ENCODE data around the gene CACNG3. TPM values are rescaled to one million over a fixed set of nuclear protein-coding genes. Genes with fewer than 3 reads are reported as not detected.

The CACNG3 gene
- total and polyA plus RNA-seq, 2 of the 4 experiments (the other 2 are of a cell fraction) = not detected

DNA sequence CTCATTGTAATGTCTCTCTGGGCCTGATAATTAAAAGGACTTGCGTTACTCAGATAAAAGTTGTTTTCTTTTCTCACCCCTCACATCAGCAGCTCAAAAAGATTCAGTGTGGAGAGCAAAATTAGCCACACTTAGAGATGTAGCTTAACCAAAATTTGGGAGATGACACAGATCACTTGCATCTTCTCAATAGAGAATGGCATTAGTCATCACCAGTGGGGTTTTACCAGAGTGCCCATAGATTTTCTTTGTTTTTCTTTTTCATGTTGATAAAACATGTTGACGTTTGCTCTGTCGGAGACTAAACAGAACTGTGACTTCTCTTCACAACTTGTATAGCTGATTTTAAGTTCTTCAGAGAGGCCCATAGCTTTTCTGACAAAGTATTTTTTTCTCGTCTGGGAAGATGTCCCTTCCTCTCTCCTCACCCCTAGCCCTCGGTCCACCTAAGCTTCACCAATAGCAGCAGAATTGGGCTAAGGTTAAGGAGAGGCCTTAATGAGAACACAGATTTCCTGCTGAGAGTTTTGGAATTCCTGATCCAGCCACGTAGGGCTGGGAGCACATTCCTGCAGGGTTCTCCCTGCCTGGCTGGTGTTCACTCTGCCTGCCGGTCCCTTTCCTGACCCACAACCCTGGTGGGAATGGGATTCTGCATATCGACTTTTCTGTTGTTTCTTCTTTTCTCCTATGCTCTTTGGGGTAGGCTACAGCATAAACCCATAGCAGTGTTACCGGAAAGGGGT, 92.6 kb downstream of the CACNG3 start:
- Histone ChIP-seq H2BK20ac (ENCODE audit: low read depth, low read length) (no peak overlapping the region), H2BK5ac (ENCODE audit: low read depth, low read length, poor library complexity, severe bottlenecking) (no peak overlapping the region), H3K18ac (ENCODE audit: low read depth, low read length) (no peak overlapping the region), H3K9me1 (ENCODE audit: insufficient read depth, low read length) (no peaks in the 10 kb centered on the region), H3K14ac (replicated peaks; ENCODE audit: low read depth, low read length) (no peak overlapping the region), H3K23ac (ENCODE audit: low read depth, low read length) (no peak overlapping the region), H3K27me3 (ENCODE audit: control insufficient read depth, insufficient read depth, low read length) (no peaks in the 10 kb centered on the region), H2AK5ac (ENCODE audit: low read depth, low read length) (no peak overlapping the region), H4K5ac (ENCODE audit: low read depth, low read length) (no peak overlapping the region), H3K9me3 (ENCODE audit: control insufficient read depth, insufficient read depth, low read length) (no peaks in the 10 kb centered on the region), H2BK15ac (ENCODE audit: low read depth, low read length) (no peak overlapping the region), H2AK9ac (replicated peaks; ENCODE audit: low read depth, low read length, poor library complexity) (no peak overlapping the region), H4K20me1 (ENCODE audit: insufficient read depth, low read length) (no peaks in the 10 kb centered on the region), H3K4me3 (ENCODE audit: insufficient read depth, low read depth, low read length) (no peak overlapping the region), H3K4me1 (ENCODE audit: control insufficient read depth, insufficient read depth, low read length) (no peaks in the 10 kb centered on the region), H2BK120ac (ENCODE audit: low read depth, low read length) (no peak overlapping the region), H3K4ac (ENCODE audit: low read depth, low read length) (no peak overlapping the region), H3K9ac (ENCODE audit: low read depth, low read length) (no peak overlapping the region), H3K27ac (ENCODE audit: insufficient read depth, low read length) (no peak overlapping the region), H2AFZ (replicated peaks; ENCODE audit: low read length, poor library complexity) (no peak overlapping the region), H4K8ac (ENCODE audit: low read depth in 2 of 2, low read length in 2 of 2) (no peak overlapping the region), H4K91ac (ENCODE audit: insufficient read depth, low read depth, low read length) (no peak overlapping the region), H3K56ac (ENCODE audit: extremely low read depth, insufficient read depth, low read length) (no peak overlapping the region), H3K36me3 (ENCODE audit: control insufficient read depth, insufficient read depth, low read length) (no peaks in the 10 kb centered on the region), H3K4me2 (ENCODE audit: low read depth, low read length) (no peak overlapping the region), H3K79me1 (ENCODE audit: low read depth in 1 of 2, low read length in 2 of 2) (no peaks in the 10 kb centered on the region)
- intact Hi-C loops (cut with micrococcal nuclease) (no loop called here), in situ Hi-C loops (cut with MboI; ENCODE audit: low sequenced_read_pairs) (no loop called here), dilution Hi-C loops (cut with HindIII; ENCODE audit: low sequenced_read_pairs, unreplicated experiment) (no loop called here)
- BruUV-seq (replicated peaks) = no TSS peak
- CTCF ChIA-PET = no interaction called here
- no peak for TF ChIP-seq SMC3 (IDR thresholded peaks at IDR 0.05; ENCODE audit: low read depth, low read length)
- TF ChIP-seq, protein P1, sequence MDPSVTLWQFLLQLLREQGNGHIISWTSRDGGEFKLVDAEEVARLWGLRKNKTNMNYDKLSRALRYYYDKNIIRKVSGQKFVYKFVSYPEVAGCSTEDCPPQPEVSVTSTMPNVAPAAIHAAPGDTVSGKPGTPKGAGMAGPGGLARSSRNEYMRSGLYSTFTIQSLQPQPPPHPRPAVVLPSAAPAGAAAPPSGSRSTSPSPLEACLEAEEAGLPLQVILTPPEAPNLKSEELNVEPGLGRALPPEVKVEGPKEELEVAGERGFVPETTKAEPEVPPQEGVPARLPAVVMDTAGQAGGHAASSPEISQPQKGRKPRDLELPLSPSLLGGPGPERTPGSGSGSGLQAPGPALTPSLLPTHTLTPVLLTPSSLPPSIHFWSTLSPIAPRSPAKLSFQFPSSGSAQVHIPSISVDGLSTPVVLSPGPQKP (IDR thresholded peaks at IDR 0.05; ENCODE audit: borderline replicate concordance, low read depth, low read length) = no peak
- TF ChIP-seq MAZ (IDR thresholded peaks at IDR 0.05; ENCODE audit: borderline replicate concordance, low read depth, low read length) = no peak
- TF ChIP-seq RFX5 (IDR thresholded peaks at IDR 0.05; ENCODE audit: low read depth, low read length) = no peak
- TF ChIP-seq, protein P2, sequence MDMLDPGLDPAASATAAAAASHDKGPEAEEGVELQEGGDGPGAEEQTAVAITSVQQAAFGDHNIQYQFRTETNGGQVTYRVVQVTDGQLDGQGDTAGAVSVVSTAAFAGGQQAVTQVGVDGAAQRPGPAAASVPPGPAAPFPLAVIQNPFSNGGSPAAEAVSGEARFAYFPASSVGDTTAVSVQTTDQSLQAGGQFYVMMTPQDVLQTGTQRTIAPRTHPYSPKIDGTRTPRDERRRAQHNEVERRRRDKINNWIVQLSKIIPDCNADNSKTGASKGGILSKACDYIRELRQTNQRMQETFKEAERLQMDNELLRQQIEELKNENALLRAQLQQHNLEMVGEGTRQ (IDR thresholded peaks at IDR 0.05; ENCODE audit: low read depth, low read length) = no peak
- TF ChIP-seq BHLHE40 (IDR thresholded peaks at IDR 0.05; ENCODE audit: low read depth, low read length) = no peak
- TF ChIP-seq, protein P3, sequence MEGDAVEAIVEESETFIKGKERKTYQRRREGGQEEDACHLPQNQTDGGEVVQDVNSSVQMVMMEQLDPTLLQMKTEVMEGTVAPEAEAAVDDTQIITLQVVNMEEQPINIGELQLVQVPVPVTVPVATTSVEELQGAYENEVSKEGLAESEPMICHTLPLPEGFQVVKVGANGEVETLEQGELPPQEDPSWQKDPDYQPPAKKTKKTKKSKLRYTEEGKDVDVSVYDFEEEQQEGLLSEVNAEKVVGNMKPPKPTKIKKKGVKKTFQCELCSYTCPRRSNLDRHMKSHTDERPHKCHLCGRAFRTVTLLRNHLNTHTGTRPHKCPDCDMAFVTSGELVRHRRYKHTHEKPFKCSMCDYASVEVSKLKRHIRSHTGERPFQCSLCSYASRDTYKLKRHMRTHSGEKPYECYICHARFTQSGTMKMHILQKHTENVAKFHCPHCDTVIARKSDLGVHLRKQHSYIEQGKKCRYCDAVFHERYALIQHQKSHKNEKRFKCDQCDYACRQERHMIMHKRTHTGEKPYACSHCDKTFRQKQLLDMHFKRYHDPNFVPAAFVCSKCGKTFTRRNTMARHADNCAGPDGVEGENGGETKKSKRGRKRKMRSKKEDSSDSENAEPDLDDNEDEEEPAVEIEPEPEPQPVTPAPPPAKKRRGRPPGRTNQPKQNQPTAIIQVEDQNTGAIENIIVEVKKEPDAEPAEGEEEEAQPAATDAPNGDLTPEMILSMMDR (conservative IDR thresholded peaks at IDR 0.05; ENCODE audit: low read depth, low read length) = no peak
- no peak for TF ChIP-seq CHD1 (IDR thresholded peaks at IDR 0.05; ENCODE audit: low read depth, low read length)
- TF ChIP-seq POLR2A (IDR thresholded peaks at IDR 0.05; ENCODE audit: low read depth, low read length) = no peak
- no peak for TF ChIP-seq RCOR1 (IDR thresholded peaks at IDR 0.05; ENCODE audit: insufficient replicate concordance, low read length)
- no peak for TF ChIP-seq NFE2L2 (IDR thresholded peaks at IDR 0.05; ENCODE audit: low read depth, low read length)
- TF ChIP-seq MAFK (IDR thresholded peaks at IDR 0.05; ENCODE audit: low read depth, low read length) = no peak
- TF ChIP-seq MXI1 (IDR thresholded peaks at IDR 0.05; ENCODE audit: borderline replicate concordance, low read depth, low read length) = no peak
- no peak for TF ChIP-seq FOS (IDR thresholded peaks at IDR 0.05; ENCODE audit: low read depth, low read length)
- TF ChIP-seq RAD21 (IDR thresholded peaks at IDR 0.05; ENCODE audit: low read length) = no peak
- no peak for TF ChIP-seq CEBPB (IDR thresholded peaks at IDR 0.05; ENCODE audit: low read depth, low read length)
- DNase-seq (no peak), ATAC-seq (ENCODE audit: low read depth) (no peak)
- 50% methylated on average over 1 of the region's 9 CpGs; no CpG with 5 or more reads in 1 of the 2 experiments for WGBS, 2 experiments (ENCODE audit: extremely low coverage in 2 of 2, insufficient read length in 1 of 2)
- POLR2A ChIA-PET (ENCODE audit: unreplicated experiment) = no interaction called here
